8988T (cell line): ENCODE results near the gene HDGFL3.
"Not testable (repeated sequence)": the region's sequence is repeated elsewhere in the genome, so short reads cannot be mapped to it uniquely, and the experiment has no call there.

Experiments
- DNase-seq: peaks from one replicate; pipeline ENCODE4 v3.0.0; 2011

Gene HDGFL3

GRCh38 chr15:83193721-83194120 is 13.9 kb downstream of the HDGFL3 start:
- no peak for DNase-seq

- DNase-seq = no peak
Observed at GRCh38 chr15:83192742-83193141, 14.9 kb downstream of the HDGFL3 start.

GRCh38 chr15:83190450-83190849 is 17.2 kb downstream of the HDGFL3 start:
- DNase-seq = no peak

GRCh38 chr15:83185561-83185960 is 22.1 kb downstream of the HDGFL3 start:
- no peak for DNase-seq

GRCh38 chr15:83178869-83179325 is 28.7 kb downstream of the HDGFL3 start:
- DNase-seq = no peak

- no peak for DNase-seq
Observed at GRCh38 chr15:83178390-83178789, 29.2 kb downstream of the HDGFL3 start.

- no peak for DNase-seq
Observed at GRCh38 chr15:83174891-83175290, 32.7 kb downstream of the HDGFL3 start.

GRCh38 chr15:83170474-83171165 is 37.0 kb downstream of the HDGFL3 start:
- no peak for DNase-seq

- not testable (repeated sequence) for DNase-seq
Observed at GRCh38 chr15:83169576-83169975, 38.0 kb downstream of the HDGFL3 start.

GRCh38 chr15:83166830-83167229 is 40.8 kb downstream of the HDGFL3 start:
- DNase-seq = no peak

- DNase-seq = no peak
Observed at GRCh38 chr15:83166218-83166617, 41.4 kb downstream of the HDGFL3 start.

GRCh38 chr15:83164771-83165404 is 42.7 kb downstream of the HDGFL3 start:
- no peak for DNase-seq

GRCh38 chr15:83164111-83164770 is 43.4 kb downstream of the HDGFL3 start:
- peak; percentile 5 for DNase-seq

GRCh38 chr15:83163032-83163431 is 44.6 kb downstream of the HDGFL3 start:
- DNase-seq = no peak

GRCh38 chr15:83160741-83161140 is 46.9 kb downstream of the HDGFL3 start:
- DNase-seq = no peak

GRCh38 chr15:83158393-83158792 is 49.2 kb downstream of the HDGFL3 start:
- DNase-seq = no peak

GRCh38 chr15:83155942-83156341 is 51.7 kb downstream of the HDGFL3 start:
- no peak for DNase-seq

GRCh38 chr15:83153288-83153687 is 54.3 kb downstream of the HDGFL3 start:
- DNase-seq = no peak

GRCh38 chr15:83144771-83145170 is 62.9 kb downstream of the HDGFL3 start:
- no peak for DNase-seq

GRCh38 chr15:83142151-83142550 is 65.5 kb downstream of the HDGFL3 start:
- not testable (repeated sequence) for DNase-seq

GRCh38 chr15:83132861-83133523 is 74.6 kb downstream of the HDGFL3 start:
- no peak for DNase-seq

GRCh38 chr15:83129791-83130190 is 77.8 kb downstream of the HDGFL3 start:
- DNase-seq = no peak

GRCh38 chr15:83127547-83128150 is 80.0 kb downstream of the HDGFL3 start:
- no peak for DNase-seq
